GM21515 (cell line): ENCODE results near the gene OR10H2.
"Not testable (repeated sequence)": the region's sequence is repeated elsewhere in the genome, so short reads cannot be mapped to it uniquely, and the experiment has no call there.

Experiments used
- ATAC-seq: cut with Tn5 transposase; IDR thresholded peaks from one replicate; pipeline ENCODE4 v1.9.1; 2021; ENCODE audit not compliant: unreplicated experiment

Gene OR10H2

GRCh38 chr19:15727724-15728123 lies at the start of gene OR10H2:
TSS of gene OR10H2 (plus strand) at chr19:15728024. CDS start at chr19:15728044, 20 bp downstream.
- ATAC-seq = no peak

- ATAC-seq = no peak
Observed at GRCh38 chr19:15679089-15679488, 48.7 kb upstream of the OR10H2 start.

DNA sequence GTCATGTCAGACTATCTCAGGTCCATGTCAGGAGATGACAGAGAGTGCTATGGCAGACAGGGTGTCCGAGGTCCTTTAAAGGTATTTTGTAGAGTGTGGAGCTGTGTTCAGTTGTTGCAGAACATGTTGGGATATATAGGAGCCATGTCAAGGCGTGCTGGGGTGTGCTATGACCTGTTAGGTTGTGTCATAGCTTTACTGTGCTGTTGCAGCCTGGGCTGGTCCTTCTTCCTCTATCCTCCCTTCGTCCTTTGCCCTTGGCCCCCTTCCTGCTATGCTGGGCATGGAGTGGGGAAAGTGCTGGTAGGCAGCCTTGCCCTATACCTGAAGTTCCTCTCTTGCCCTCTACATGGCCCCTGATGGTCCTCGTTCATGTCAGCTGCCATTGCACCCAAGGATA lies 48.0 kb upstream of the OR10H2 start:
- not testable (repeated sequence) for ATAC-seq

GRCh38 chr19:15680478-15681322 lies 47.1 kb upstream of the OR10H2 start:
- ATAC-seq = no peak

DNA sequence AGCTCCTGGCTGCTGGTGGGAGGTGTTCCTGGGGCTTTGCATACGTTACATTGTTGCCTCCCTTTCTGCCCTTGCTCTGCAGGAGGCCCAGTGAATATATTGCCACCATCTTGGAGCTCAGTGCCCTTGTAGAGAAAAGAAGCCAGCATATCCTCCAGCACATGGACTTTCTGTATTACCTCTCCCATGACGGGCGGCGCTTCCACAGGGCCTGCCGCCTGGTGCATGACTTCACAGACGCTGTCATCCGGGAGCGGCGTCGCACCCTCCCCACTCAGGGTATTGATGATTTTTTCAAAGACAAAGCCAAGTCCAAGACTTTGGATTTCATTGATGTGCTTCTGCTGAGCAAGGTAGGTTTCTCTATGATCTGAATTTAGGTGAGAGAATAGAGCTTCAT lies 44.4 kb upstream of the OR10H2 start:
- no peak for ATAC-seq

DNA sequence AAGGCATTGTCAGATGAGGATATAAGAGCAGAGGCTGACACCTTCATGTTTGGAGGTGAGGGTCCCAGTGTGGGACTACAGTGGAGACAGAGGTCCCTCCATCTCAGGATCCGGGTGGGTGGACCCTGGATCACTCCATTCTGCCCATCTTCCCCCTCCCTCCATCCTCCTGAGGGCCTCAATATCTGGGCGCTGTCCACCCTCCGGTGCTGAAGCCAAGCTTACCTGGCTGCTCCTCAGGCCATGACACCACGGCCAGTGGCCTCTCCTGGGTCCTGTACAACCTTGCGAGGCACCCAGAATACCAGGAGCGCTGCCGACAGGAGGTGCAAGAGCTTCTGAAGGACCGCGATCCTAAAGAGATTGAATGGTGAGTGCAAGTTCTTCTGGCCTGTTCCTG lies 43.0 kb upstream of the OR10H2 start:
- ATAC-seq = no peak

DNA sequence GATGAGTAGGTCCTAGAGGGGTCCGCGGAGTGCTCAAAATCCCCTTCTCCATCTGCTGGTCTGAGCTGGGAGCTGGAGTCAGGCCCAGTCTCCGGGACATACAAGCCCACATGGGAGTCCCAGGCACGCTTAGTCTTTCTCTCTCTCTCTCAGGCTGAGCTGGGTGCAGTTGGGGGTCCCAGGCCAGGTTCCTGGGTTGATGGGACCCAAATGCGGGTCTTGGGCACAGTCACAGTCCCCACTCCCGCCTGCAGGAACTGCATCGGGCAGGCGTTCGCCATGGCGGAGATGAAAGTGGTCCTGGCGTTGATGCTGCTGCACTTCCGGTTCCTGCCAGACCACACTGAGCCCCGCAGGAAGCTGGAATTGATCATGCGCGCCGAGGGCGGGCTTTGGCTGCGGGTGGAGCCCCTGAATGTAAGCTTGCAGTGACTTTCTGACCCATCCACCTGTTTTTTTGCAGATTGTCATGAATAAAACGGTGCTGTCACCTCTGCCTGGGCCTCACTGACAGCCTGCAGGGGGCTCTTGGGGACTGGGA lies 31.1 kb upstream of the OR10H2 start:
- ATAC-seq = no peak

DNA sequence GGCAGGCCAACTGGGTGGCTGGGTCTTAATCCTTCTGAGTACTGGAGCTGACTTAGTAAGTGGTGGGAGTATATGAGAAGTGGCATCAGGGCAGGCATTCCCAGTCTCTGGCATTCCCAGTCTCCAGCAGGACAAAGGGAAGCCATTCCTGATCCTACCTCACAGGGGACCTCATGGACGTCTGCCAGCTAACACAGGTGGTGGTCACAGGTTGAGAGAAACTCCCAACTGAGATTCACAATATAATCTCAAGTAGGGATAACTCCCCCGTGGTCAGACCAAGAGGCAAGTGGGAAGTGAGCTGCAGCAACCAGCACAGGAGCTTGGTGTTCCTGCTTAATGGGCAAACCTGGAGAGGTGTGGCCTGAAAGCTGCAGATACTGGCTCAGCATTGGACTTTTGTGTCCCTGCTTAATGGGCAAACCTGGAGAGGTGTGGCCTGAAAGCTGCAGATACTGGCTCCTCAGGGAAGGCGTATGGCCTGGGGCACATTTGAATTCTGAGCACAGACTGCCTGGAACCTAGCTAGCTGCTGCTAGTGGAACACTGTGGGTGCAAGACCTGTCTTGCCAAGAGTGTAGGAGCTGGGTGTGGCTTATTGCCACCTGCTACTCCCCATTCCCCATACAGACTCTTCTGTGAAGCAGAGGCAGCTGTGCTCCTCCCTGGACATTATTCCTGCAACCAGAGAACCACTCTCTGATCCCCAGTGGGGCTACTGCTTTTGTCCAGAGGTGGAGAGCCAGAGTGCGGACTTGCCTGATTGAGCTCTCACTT lies 25.9 kb upstream of the OR10H2 start:
- no peak for ATAC-seq

DNA sequence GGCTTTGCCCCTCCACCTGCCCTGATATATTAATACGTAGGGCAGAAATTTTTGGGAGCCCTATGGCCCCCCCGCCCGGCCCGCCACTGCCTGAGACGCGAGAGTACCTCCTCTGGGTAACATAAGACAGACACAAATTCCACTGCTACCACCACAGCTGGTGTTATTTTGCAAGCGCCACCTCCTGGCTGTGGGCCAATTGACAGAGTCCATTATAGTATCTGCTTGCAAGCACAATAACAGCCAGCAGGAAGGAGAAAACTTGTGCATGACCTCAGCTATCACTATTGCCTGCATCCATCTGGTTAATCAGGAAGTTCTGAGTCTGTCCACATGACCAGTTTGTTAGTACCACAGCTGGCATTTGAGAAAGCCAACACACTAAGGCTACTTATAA lies 25.3 kb upstream of the OR10H2 start:
- ATAC-seq = no peak

- no peak for ATAC-seq
Observed at GRCh38 chr19:15714638-15715037, 13.2 kb upstream of the OR10H2 start.

DNA sequence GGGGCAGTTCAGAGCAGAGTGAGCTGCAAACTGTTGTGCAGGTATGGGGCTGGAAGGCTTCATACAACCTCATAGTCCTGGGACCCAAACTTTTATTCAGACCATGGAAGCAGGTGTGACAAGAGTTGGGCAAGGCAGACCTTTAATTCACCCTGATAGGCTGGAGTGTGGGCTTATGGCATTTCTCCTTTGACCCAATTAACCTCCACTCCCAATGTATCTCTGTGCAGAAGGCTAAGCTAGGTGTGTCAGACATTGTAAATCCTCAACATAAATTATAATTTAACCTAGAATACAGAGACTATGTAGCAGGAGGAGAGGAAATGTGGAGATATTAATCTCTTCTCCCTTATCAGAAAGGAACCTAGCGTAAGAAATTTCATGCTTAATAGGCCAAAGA lies 12.2 kb upstream of the OR10H2 start:
- no peak for ATAC-seq

GRCh38 chr19:15717809-15718208 lies 10.0 kb upstream of the OR10H2 start:
- no peak for ATAC-seq

- no peak for ATAC-seq
Observed at GRCh38 chr19:15721268-15721667, 6.6 kb upstream of the OR10H2 start.

- ATAC-seq = no peak
Observed at GRCh38 chr19:15722956-15723355, 4.9 kb upstream of the OR10H2 start.

DNA sequence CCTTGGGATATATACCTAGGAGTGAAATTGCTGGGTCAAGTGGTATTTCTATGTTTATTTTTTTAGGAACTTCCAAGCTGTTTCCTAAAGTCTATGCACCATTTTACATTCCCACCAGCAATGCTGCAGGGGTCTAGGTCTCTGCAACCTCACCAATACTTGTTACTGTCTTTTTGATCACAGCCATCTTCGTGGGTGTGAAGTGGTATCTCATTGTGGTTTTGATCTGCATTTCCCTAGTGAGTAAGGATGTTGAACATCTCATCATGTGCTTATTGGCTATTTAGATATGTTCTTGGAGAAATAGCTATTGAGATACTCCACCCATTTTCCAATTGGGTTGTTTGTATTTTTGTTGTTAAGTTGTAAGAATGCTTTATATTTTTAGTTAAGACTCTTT lies 2.7 kb downstream of the OR10H2 start:
- no peak for ATAC-seq

GRCh38 chr19:15732388-15732787 lies 4.6 kb downstream of the OR10H2 start:
- no peak for ATAC-seq

GRCh38 chr19:15733895-15734294 lies 6.1 kb downstream of the OR10H2 start:
- no peak for ATAC-seq

DNA sequence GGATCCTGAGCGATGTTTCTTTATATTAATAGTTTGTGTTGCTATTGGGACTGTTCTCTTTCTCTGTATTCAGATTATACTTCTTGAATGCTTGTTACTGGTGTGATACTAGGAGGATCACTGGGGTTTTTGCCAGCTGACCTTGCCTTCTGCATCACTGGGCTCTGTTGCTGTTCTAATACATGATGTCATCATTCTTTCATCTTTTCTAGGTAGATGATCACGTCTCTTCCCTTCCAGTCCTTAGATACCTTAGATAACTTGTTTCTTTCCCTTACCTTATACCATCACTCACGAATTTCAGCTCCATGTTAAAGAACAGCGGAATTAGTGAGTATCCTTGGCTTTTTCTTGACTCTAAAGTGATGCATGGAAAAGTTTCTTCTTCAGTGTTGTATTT lies 9.9 kb downstream of the OR10H2 start, which contains the start of gene OR10H3:
Gene OR10H3 (plus strand): TSS at position 264 of the 400 bp plus-strand sequence. CDS start 3,408 bp downstream, outside the sequence.
- no peak for ATAC-seq

DNA sequence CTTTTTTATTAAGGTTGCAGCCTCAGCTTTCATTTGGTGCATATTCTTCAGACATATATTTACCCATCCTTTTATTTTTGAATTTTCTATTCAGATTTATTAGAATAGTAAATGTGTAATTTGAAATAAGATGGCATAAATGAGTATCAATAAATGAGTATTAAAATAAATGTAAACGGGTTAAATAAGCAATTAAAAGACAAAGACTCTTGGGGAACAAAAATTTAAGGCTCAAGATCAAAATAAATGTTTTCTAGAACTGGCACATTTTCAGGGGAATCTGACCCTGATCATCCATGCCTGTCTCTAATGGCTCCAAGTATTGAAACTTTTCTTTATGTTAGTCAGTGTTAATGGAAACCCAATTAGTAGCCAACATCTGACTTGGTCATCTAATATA lies 13.0 kb downstream of the OR10H2 start:
- no peak for ATAC-seq

DNA sequence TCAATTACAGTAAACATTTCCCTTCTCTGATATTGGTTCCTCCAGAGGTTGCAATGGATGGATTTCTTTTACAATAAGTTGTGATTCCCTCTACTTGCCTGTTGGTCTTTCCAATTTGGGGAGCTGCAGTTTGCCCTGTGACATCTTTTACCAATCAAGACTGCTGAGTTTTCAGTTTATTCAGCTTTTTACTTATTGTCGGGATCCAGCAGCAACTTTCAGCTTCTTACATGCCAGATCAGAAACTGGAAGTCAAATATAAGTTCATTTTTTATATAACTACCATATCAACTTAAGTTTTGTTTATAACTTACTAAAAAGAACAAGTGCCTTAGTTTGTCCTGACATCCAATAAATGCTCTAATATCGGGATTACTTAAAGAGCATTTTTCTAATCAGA lies 20.4 kb downstream of the OR10H2 start:
- no peak for ATAC-seq

DNA sequence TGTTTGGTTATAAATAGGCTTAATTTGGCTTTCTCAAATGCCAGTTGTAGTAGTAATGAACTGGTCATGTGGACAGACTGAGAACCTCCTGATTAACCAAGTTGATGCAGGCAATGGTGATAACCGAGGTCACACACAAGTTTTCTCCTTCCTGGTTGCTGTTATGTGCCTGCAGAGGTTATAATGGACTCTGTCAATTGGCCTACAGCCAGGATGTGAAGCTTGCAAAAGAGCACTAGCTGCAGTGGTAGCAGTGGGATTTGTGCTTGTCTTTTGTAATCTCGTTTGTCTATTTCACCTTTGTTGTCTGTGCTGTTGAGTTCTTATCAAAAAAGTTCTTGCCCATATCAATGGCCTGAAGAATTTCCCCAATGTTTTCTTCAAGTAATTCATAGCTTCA lies 30.6 kb downstream of the OR10H2 start:
- no peak for ATAC-seq
